Fibroblast of pulmonary artery (primary cell): ENCODE data around the gene RAP1GAP.

Source experiments
- DNase-seq: peaks from one replicate; pipeline ENCODE4 v3.0.0-alpha.2; 2010; ENCODE audit warnings: low read depth
- H3K4me3 ChIP-seq: replicated peaks from 2 replicates; pipeline ENCODE4 v1.5.1; 2011; ENCODE audit warnings: low read depth, mild to moderate bottlenecking, control low read depth, low read length, moderate library complexity
- CTCF ChIP-seq: IDR thresholded peaks from 2 replicates; pipeline ENCODE4 v1.5.1; 2011; ENCODE audit warnings: mild to moderate bottlenecking, control low read depth, low read length, inconsistent platforms; ENCODE audit errors: missing control alignments

RAP1GAP gene

GRCh38 chr1:21704145-21704544, 35.0 kb upstream of the RAP1GAP start:
- no peak overlapping the region for H3K4me3 ChIP-seq
- no peak for TF ChIP-seq CTCF
- no peak for DNase-seq

- no peak overlapping the region for H3K4me3 ChIP-seq
- peak; percentile 68 for DNase-seq
- TF ChIP-seq CTCF: peak; percentile 58
These were observed 34.3 kb upstream of the RAP1GAP start for GRCh38 chr1:21703318-21703963.

- TF ChIP-seq CTCF: no peak
- H3K4me3 ChIP-seq: no peak overlapping the region
- no peak for DNase-seq
These were observed 33.6 kb upstream of the RAP1GAP start for GRCh38 chr1:21702780-21703179.

- TF ChIP-seq CTCF: no peak
- no peak for DNase-seq
- no peak overlapping the region for H3K4me3 ChIP-seq
These were observed 32.2 kb upstream of the RAP1GAP start for GRCh38 chr1:21701401-21701800.

GRCh38 chr1:21700094-21700493, 30.9 kb upstream of the RAP1GAP start:
- no peak for TF ChIP-seq CTCF
- H3K4me3 ChIP-seq: no peak overlapping the region
- no peak for DNase-seq

GRCh38 chr1:21696931-21697330, 27.8 kb upstream of the RAP1GAP start:
- no peak overlapping the region for H3K4me3 ChIP-seq
- no peak for DNase-seq
- TF ChIP-seq CTCF: no peak

GRCh38 chr1:21693732-21694131, 24.6 kb upstream of the RAP1GAP start:
- no peak for DNase-seq
- TF ChIP-seq CTCF: no peak
- H3K4me3 ChIP-seq: no peak overlapping the region
